SK-N-SH (cell line): Measurements from ENCODE around the gene PLD3.

Experiments
- CHD2 ChIP-seq: fragments of 150-350 bp; IDR thresholded peaks from 2 replicates; pipeline ENCODE4 v1.6.1; 2018; ENCODE audit warnings: low read length; ENCODE audit not compliant: partially characterized antibody
- CTCF ChIP-seq: fragments of 200-600 bp; sonication (generic); IDR thresholded peaks from 2 replicates; pipeline ENCODE4 v1.6.1; 2017; ENCODE audit warnings: antibody characterized with exemption, mild to moderate bottlenecking, moderate library complexity
- EP300 ChIP-seq, 2 experiments: IDR thresholded peaks; 2 replicates each; pipeline versions ENCODE4 v1.4.0 to v1.6.1; 2012; ENCODE audit warnings: borderline replicate concordance in 1 of 2, low read depth in 1 of 2, low read length in 1 of 2
- EZH2phosphoT487 ChIP-seq: fragments of 200-600 bp; sonication (generic); IDR thresholded peaks from 2 replicates; pipeline ENCODE4 v1.6.1; 2017; ENCODE audit warnings: low read depth, mixed run types, mild to moderate bottlenecking, antibody characterized with exemption, moderate library complexity, borderline replicate concordance
- FOSL2 ChIP-seq: IDR thresholded peaks from 2 replicates; pipeline ENCODE4 v1.4.0; 2012; ENCODE audit warnings: low read depth, mild to moderate bottlenecking, moderate library complexity, borderline replicate concordance
- FOXM1 ChIP-seq: IDR thresholded peaks from 2 replicates; pipeline ENCODE4 v1.4.0; 2012; ENCODE audit warnings: low read depth, mild to moderate bottlenecking
- JUND ChIP-seq: IDR thresholded peaks from 2 replicates; pipeline ENCODE4 v1.4.0; 2012
- RAD21 ChIP-seq: IDR thresholded peaks from 2 replicates; pipeline ENCODE4 v1.6.1; 2012; ENCODE audit warnings: mild to moderate bottlenecking, low read length
- TAF1 ChIP-seq: IDR thresholded peaks from 2 replicates; pipeline ENCODE4 v1.6.1; 2012; ENCODE audit warnings: low read depth, mild to moderate bottlenecking, low read length, moderate library complexity, borderline replicate concordance
- TCF12 ChIP-seq: IDR thresholded peaks from 2 replicates; pipeline ENCODE4 v1.4.0; 2012
- YY1 ChIP-seq: IDR thresholded peaks from 2 replicates; pipeline ENCODE4 v1.4.0; 2012; ENCODE audit warnings: low read depth, mild to moderate bottlenecking
- TF ChIP-seq, protein P1 (sequence below): IDR thresholded peaks from 2 replicates; pipeline ENCODE4 v1.6.1; 2012; ENCODE audit warnings: mild to moderate bottlenecking, low read depth, low read length, moderate library complexity

- TF ChIP-seq RAD21 (no peak), TCF12 (no peak), CTCF (no peak), EZH2phosphoT487 (no peak), FOXM1 (no peak), FOSL2 (no peak), EP300 (IDR thresholded peaks at IDR 0.05; ENCODE audit: borderline replicate concordance in 1 of 2, low read depth in 1 of 2, low read length in 1 of 2) (no peak), YY1 (no peak), CHD2 (no peak), JUND (no peak), TAF1 (no peak)
- TF ChIP-seq, protein P1, sequence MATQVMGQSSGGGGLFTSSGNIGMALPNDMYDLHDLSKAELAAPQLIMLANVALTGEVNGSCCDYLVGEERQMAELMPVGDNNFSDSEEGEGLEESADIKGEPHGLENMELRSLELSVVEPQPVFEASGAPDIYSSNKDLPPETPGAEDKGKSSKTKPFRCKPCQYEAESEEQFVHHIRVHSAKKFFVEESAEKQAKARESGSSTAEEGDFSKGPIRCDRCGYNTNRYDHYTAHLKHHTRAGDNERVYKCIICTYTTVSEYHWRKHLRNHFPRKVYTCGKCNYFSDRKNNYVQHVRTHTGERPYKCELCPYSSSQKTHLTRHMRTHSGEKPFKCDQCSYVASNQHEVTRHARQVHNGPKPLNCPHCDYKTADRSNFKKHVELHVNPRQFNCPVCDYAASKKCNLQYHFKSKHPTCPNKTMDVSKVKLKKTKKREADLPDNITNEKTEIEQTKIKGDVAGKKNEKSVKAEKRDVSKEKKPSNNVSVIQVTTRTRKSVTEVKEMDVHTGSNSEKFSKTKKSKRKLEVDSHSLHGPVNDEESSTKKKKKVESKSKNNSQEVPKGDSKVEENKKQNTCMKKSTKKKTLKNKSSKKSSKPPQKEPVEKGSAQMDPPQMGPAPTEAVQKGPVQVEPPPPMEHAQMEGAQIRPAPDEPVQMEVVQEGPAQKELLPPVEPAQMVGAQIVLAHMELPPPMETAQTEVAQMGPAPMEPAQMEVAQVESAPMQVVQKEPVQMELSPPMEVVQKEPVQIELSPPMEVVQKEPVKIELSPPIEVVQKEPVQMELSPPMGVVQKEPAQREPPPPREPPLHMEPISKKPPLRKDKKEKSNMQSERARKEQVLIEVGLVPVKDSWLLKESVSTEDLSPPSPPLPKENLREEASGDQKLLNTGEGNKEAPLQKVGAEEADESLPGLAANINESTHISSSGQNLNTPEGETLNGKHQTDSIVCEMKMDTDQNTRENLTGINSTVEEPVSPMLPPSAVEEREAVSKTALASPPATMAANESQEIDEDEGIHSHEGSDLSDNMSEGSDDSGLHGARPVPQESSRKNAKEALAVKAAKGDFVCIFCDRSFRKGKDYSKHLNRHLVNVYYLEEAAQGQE, result no peak
These were observed 21.3 kb downstream of the PLD3 start for GRCh38 chr19:40369797-40370196.
